NB4 (cell line): Measurements from ENCODE around the gene EPHA4.

Source experiments
- MYC ChIP-seq: IDR thresholded peaks from 2 replicates; pipeline ENCODE4 v1.6.1; 2011; ENCODE audit warnings: low read depth, low read length
- POLR2A ChIP-seq: IDR thresholded peaks from 2 replicates; pipeline ENCODE4 v1.6.1; 2011; ENCODE audit warnings: mild to moderate bottlenecking; ENCODE audit not compliant: insufficient read length; ENCODE audit errors: extremely low read depth
- TF ChIP-seq, protein P1 (sequence below): IDR thresholded peaks from one replicate; pipeline ENCODE4 v1.5.1; 2012; ENCODE audit warnings: low read depth, low read length

DNA sequence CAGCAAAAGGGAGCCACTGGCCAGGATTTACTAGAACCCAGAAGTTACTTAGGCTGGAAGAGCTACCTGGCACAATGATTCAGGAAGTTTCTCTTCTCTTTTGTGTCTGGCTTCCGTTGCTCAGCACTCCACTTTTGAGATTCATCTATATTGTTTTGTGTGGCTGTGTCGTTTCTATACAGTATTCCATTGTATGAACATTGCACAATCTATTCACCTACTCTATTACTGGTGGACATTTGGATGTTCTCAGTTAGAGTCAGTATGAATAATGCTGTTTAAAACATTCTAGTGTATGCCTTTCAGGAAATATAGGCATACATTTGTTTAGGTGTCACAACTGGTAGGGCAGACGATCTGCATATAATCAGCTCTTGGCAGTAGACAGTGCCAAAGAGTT, 36.3 kb upstream of the EPHA4 start:
- no peak for TF ChIP-seq POLR2A
- TF ChIP-seq, protein P1, sequence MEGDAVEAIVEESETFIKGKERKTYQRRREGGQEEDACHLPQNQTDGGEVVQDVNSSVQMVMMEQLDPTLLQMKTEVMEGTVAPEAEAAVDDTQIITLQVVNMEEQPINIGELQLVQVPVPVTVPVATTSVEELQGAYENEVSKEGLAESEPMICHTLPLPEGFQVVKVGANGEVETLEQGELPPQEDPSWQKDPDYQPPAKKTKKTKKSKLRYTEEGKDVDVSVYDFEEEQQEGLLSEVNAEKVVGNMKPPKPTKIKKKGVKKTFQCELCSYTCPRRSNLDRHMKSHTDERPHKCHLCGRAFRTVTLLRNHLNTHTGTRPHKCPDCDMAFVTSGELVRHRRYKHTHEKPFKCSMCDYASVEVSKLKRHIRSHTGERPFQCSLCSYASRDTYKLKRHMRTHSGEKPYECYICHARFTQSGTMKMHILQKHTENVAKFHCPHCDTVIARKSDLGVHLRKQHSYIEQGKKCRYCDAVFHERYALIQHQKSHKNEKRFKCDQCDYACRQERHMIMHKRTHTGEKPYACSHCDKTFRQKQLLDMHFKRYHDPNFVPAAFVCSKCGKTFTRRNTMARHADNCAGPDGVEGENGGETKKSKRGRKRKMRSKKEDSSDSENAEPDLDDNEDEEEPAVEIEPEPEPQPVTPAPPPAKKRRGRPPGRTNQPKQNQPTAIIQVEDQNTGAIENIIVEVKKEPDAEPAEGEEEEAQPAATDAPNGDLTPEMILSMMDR, result no peak
- TF ChIP-seq MYC, result no peak
